GM13977 (cell line): Measurements from ENCODE around the gene UEVLD.

ENCODE experiments used
- DNase-seq: peaks from one replicate; pipeline ENCODE4 v3.0.0; 2012; ENCODE audit warnings: low spot score
- in situ Hi-C: fragments of 300-500 bp; cut with MboI; formaldehyde crosslinking; loops from one replicate; pipeline ENCODE4 v1.12.0; 2022; ENCODE audit warnings: low sequenced_read_pairs, low pct_unique_long_range_greater_than_20kb, mixed read lengths, inconsistent platforms; ENCODE audit not compliant: unreplicated experiment
- TF ChIP-seq, protein P1 (sequence below): IDR thresholded peaks from 2 replicates; pipeline ENCODE4 v1.5.1; 2012; ENCODE audit warnings: mild to moderate bottlenecking, control low read depth; ENCODE audit not compliant: insufficient read depth; ENCODE audit errors: extremely low read depth, missing control alignments

The UEVLD gene

DNA sequence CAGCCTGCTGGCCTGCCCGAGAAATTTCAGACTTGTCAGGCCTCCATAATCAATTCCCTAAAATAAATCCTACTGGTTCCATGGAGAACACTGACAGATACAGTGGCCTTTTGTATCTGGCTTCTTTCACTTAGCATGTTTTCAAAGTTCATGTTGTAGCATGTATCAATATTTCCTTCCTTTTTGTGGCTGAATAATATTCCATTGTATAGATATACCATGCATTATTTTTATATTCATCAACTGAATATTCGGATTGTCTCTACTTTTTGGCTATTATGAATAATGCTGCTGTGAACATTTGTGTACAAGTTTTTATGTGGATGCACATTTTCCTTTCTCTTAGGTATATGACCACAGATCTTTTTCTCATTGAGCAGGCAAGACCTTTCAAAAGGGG is 35.2 kb upstream of the UEVLD start:
- TF ChIP-seq, protein P1, sequence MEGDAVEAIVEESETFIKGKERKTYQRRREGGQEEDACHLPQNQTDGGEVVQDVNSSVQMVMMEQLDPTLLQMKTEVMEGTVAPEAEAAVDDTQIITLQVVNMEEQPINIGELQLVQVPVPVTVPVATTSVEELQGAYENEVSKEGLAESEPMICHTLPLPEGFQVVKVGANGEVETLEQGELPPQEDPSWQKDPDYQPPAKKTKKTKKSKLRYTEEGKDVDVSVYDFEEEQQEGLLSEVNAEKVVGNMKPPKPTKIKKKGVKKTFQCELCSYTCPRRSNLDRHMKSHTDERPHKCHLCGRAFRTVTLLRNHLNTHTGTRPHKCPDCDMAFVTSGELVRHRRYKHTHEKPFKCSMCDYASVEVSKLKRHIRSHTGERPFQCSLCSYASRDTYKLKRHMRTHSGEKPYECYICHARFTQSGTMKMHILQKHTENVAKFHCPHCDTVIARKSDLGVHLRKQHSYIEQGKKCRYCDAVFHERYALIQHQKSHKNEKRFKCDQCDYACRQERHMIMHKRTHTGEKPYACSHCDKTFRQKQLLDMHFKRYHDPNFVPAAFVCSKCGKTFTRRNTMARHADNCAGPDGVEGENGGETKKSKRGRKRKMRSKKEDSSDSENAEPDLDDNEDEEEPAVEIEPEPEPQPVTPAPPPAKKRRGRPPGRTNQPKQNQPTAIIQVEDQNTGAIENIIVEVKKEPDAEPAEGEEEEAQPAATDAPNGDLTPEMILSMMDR, result no peak
- in situ Hi-C loops, result no loop called here
- no peak for DNase-seq

DNA sequence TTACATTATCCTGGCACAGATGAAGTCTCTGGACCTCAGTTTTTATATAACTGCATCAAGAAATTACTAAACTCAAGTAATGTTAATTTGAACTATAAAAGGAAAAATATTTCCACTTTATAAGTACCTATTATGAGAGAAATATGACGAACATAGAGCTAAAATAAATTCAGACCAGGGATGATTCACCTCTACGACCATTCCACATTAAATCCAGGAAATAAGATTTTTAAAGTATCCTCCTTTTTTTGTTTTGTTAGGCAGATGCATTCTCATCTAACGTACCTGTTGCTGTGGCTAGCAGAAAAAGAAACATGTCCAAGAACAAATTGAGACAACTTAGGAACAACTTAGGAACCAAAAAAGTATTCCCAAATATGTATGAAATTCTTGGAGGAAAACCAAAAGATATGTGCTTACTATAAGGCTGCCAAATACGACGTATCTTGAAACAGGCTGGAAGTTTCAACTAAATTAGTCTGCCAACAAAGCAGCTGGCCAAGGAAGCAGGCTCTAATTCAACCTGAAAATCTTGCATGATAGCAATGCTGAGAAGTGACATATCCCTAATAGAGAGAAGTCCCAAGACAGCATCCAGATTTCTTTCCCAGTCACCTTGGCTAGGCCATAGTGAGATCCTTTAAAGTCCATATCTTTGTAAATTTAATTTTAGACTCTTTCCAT is 29.9 kb upstream of the UEVLD start:
- TF ChIP-seq, protein P1, result no peak
- DNase-seq, result no peak
- in situ Hi-C loops, result no loop called here

DNA sequence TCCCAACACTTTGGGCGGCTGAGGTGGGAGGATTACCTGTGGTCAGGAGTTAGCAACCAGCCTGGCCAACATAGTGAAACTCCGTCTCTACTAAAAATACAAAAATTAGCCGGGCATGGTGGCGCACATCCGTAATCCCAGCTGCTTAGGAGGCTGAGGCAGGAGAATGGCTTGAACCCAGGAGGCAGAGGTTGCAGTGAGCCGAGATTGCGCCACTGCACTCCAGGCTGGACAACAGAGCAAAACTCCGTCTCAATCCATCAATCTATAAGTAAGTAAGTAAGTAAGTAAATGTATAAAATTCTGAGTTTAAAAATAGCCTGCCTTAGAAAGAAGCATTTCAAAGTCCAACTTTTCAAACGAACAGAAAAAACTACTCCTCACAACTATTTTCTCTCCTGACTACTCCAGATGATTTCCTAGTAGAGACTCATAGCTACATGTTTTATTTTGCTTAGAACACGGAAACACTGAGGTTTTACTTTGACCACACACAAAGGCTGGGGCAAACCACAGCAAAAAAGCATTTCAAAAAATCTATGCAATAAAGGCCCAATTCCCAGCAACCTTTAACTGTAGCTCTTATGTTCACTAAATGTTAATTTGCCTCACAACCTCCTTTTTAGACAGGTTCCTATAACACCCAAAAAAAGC is 29.3 kb upstream of the UEVLD start:
- DNase-seq, result no peak
- TF ChIP-seq, protein P1, result no peak
- in situ Hi-C loops, result no loop called here

DNA sequence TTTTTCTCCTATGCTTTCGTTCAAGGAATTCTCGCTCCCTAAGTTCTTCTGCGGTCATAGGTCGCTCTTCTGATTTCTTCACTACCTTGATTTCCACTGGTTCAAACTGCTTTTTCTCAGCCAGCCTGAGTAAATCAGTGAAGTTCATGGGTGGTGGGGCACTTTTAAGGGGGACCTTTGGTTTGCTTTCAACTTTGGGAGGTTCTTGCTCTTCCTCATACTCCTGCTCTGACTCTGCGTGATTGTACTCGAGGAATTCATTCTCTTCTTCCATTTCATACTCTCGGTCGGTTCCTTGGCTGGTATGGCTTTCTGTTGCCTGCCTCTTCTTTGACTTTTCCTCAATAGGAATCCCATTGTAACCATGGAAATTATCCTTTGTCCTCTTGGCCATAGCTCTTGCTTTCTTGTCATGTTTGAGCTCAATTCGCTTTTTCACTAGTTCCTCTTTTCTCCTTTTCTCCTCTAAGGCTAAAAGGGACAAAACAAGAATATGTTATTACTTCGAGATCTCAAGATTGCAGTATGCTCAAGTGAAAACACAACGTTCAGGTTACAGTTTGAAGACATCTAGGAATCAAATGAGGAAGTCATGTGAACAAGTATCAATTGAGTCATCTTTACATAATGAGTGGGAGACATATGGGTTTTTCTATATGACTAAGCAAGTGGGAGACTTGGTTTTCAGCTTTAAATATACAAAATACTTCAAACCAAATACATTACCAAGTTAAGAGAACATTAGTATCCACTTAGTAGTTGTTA is 27.3 kb upstream of the UEVLD start:
- TF ChIP-seq, protein P1, result no peak
- DNase-seq, result peak; percentile 81
- in situ Hi-C loops, result no loop called here

DNA sequence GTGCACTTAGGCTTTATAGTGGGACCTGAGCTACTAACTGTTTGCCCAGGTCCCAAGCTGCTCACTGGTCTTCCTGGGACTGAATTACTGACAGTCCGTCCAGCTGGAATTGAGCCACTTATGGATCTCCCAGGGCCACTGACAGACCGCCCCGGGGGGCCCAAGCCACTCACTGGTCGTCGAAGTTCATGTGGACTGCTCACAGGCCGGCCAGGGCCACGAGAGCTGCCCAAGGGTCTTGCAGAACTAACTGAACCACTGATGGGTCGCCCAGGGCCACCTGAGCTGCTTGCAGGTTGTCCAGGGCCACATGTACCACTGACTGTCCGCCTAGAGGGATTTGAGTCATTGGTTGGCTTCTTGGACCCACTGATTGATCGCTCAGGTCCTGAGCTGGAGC is 26.1 kb upstream of the UEVLD start:
- TF ChIP-seq, protein P1, result no peak
- DNase-seq, result no peak
- in situ Hi-C loops, result no loop called here

DNA sequence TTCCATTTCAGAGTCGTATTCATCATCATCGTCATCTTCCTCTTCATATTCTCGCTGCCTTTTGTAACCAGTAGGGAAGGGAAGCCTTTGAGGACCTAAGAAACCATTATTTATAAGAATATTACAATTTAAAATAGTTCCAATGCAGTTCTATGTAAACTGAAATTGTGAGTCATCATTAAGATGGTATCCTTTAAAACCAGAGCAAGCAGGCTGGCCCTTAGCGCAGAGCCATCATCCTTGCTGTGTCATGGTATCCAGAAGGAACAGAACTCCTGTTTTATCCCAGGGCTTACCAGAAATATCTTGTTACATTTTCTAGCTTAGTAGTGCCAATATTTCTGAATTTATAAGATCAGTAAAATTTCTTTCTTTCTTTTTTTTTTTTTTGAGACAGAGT is 23.9 kb upstream of the UEVLD start:
- no peak for DNase-seq
- in situ Hi-C loops, result no loop called here
- TF ChIP-seq, protein P1, result no peak
